ENCODE data around the gene GRK5. TPM values are rescaled to one million over a fixed set of nuclear protein-coding genes. Genes with fewer than 3 reads are reported as not detected.

Gene GRK5
- total and polyA plus RNA-seq, 9 of the 15 experiments (the other 6 are each of a cell fraction or from before 2014, with no cell fraction given), result 0.46 to 0.83 (median 0.67) TPM; not detected in 2

GRCh38 chr10:119161680-119162451 is 45.5 kb upstream of the GRK5 start (continued):
- TF ChIP-seq REST (IDR thresholded peaks at IDR 0.05; ENCODE audit: borderline replicate concordance) (peak; percentile 23; the same call in 1 of the 2 replicates), REST (CRISPR knock-in tag; IDR thresholded peaks at IDR 0.05; ENCODE audit: low read depth) (no peak), PTTG1 (tag; IDR thresholded peaks at IDR 0.05; ENCODE audit: low read depth) (no peak), THRB (CRISPR knock-in tag; conservative IDR thresholded peaks at IDR 0.05) (no peak), MNT (conservative IDR thresholded peaks at IDR 0.05) (peak in 1 of 2 experiments; percentile 52; a peak in 2 of 4 replicates), RBFOX2 (IDR thresholded peaks at IDR 0.05; ENCODE audit: low read depth, low read length) (peak; percentile 51; the same call in 1 of the 2 replicates), ATF7 (IDR thresholded peaks at IDR 0.05) (peak; percentile 85), ARID4B (CRISPR knock-in tag; IDR thresholded peaks at IDR 0.05) (0 out of 2 replicates have a peak, but pooled peaks have one; percentile 21), SPI1 (IDR thresholded peaks at IDR 0.05; ENCODE audit: borderline replicate concordance, low read depth, low read length) (0 out of 2 replicates have a peak, but pooled peaks have one; percentile 46)

All from K562 (cell line).